Caco-2 (cell line): ENCODE measurements around the gene STX8. TPM values are rescaled to one million over a fixed set of nuclear protein-coding genes. Genes with fewer than 3 reads are reported as not detected.

Experiments
- BruUV-seq: library from RNA; stranded (reverse); fragments of 400-500 nt; replicated peaks from 2 replicates; lab custom pipeline; 2021; lab: Mats Ljungman, UMichigan
- CTCF ChIA-PET: fragments of 300-600 bp; sonication (Branson Sonifier 250); formaldehyde crosslinking; loops from one replicate; lab custom pipeline; 2022; ENCODE audit warnings: antibody characterized with exemption; lab: Charles Lee
- POLR2A ChIA-PET: fragments of 300-600 bp; sonication (Branson Sonifier 250); formaldehyde crosslinking; loops from one replicate; lab custom pipeline; 2022; ENCODE audit warnings: antibody characterized with exemption; lab: Charles Lee
- DNase-seq, 2 experiments: peaks; one replicate each; pipeline versions ENCODE4 v3.0.0 to v3.0.0-alpha.2; 2020 to 2022
- H3K27me3 ChIP-seq: replicated peaks from 2 replicates; pipeline ENCODE4 v1.6.0; 2011; ENCODE audit warnings: low read length; ENCODE audit not compliant: control insufficient read depth, insufficient read depth
- H3K36me3 ChIP-seq: 2 replicates; pipeline ENCODE4 v1.5.1; 2011; ENCODE audit warnings: low read length; ENCODE audit not compliant: control insufficient read depth, insufficient read depth
- H3K4me1 ChIP-seq: fragments of 250-450 bp; sonication (Bioruptor Pico); 2 replicates; pipeline ENCODE4 v1.5.1; 2020; ENCODE audit warnings: mild to moderate bottlenecking
- H3K4me3 ChIP-seq: 2 replicates; pipeline ENCODE4 v1.5.1; 2011; ENCODE audit warnings: low read depth, mild to moderate bottlenecking, control low read depth, low read length
- H3K9me3 ChIP-seq: fragments of 250-450 bp; sonication (Bioruptor Pico); 2 replicates; pipeline ENCODE4 v1.5.1; 2020; ENCODE audit warnings: mild to moderate bottlenecking, moderate library complexity
- H3K27ac Mint-ChIP-seq: one replicate; pipeline ENCODE4 v1.8.0; 2022; ENCODE audit warnings: mixed read lengths; ENCODE audit not compliant: unreplicated experiment
- H3K27me3 Mint-ChIP-seq: one replicate; pipeline ENCODE4 v1.8.0; 2022; ENCODE audit warnings: mixed read lengths; ENCODE audit not compliant: insufficient read depth, unreplicated experiment
- H3K36me3 Mint-ChIP-seq: one replicate; pipeline ENCODE4 v1.8.0; 2022; ENCODE audit warnings: mild to moderate bottlenecking, mixed read lengths; ENCODE audit not compliant: insufficient read depth, unreplicated experiment
- H3K4me1 Mint-ChIP-seq: one replicate; pipeline ENCODE4 v1.8.0; 2022; ENCODE audit warnings: low read depth, mixed read lengths; ENCODE audit not compliant: unreplicated experiment
- H3K4me3 Mint-ChIP-seq: one replicate; pipeline ENCODE4 v1.8.0; 2022; ENCODE audit warnings: mild to moderate bottlenecking, moderate library complexity, mixed read lengths; ENCODE audit not compliant: unreplicated experiment
- H3K9me3 Mint-ChIP-seq: one replicate; pipeline ENCODE4 v1.8.0; 2022; ENCODE audit warnings: mixed read lengths; ENCODE audit not compliant: unreplicated experiment
- CTCF ChIP-seq, 2 experiments: fragments of 200-600 bp in 1 of 2; IDR thresholded peaks; 1 replicate in 1 of 2; 2 replicates in 1 of 2; pipeline versions ENCODE4 v1.5.1 to v1.8.0; 2011 to 2022; ENCODE audit warnings: antibody characterized with exemption in 1 of 2, control low read depth in 1 of 2, inconsistent platforms in 1 of 2, low read depth in 1 of 2, low read length in 1 of 2, mild to moderate bottlenecking in 1 of 2, moderate library complexity in 1 of 2; ENCODE audit not compliant: insufficient read depth in 1 of 2, severe bottlenecking in 1 of 2, unreplicated experiment in 1 of 2
- intact Hi-C: fragments of 100-400 bp; cut with micrococcal nuclease; formaldehyde crosslinking; loops from one replicate; pipeline ENCODE4 v1.10.0; 2022; ENCODE audit not compliant: unreplicated experiment
- total RNA-seq: library from RNA; stranded (reverse); gene quantifications from 2 replicates; pipeline ENCODE4 v1.2.3, GENCODE V29; 2022

The STX8 gene
- total RNA-seq, 1 experiment from 2014 or later: 22.6 TPM

- H3K4me3 Mint-ChIP-seq: no peak overlapping the region
- TF ChIP-seq CTCF (IDR thresholded peaks at IDR 0.05; ENCODE audit: insufficient read depth in 1 of 2, low read depth in 1 of 2, low read length in 1 of 2, severe bottlenecking in 1 of 2, unreplicated experiment in 1 of 2): no peak
- DNase-seq: no peak
- Histone ChIP-seq H3K4me3 (no peak overlapping the region), H3K27me3 (no peaks in the 10 kb centered on the region), H3K9me3 (no peaks in the 10 kb centered on the region), H3K4me1 (no peaks in the 10 kb centered on the region), H3K36me3 (no peaks in the 10 kb centered on the region)
- CTCF ChIA-PET: no interaction called here
- no peaks in the 10 kb centered on the region for H3K9me3 Mint-ChIP-seq
- H3K36me3 Mint-ChIP-seq: no peaks in the 10 kb centered on the region
- intact Hi-C loops: no loop called here
- no peaks in the 10 kb centered on the region for H3K27me3 Mint-ChIP-seq
- POLR2A ChIA-PET: no interaction called here
- no peak overlapping the region for H3K27ac Mint-ChIP-seq
- no peaks in the 10 kb centered on the region for H3K4me1 Mint-ChIP-seq
- no TSS peak for BruUV-seq
Measured at GRCh38 chr17:9472094-9472493, 103.5 kb downstream of the STX8 start.

DNA sequence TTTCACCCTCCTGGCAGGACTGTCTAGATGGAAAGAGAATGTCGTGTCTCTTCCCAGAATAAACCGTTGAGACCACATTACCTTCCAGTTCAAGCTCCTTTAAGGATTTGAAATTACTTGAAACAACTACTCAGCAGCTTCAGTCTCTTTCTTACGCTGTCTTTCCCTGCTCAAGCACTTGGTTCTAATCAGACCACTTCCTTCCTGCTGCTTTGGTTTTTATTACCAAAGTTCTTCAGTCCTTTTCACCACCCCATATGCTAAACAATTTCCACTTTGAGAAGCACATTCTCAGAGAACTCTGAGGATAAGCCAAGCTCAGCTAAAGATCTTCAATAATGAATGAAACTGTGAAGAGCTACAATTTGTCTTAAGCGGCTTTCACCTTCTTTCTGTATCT is 105.4 kb downstream of the STX8 start:
- ChIA-PET CTCF (no interaction called here), POLR2A (no interaction called here)
- Mint-ChIP-seq H3K4me1 (no peaks in the 10 kb centered on the region), H3K27ac (no peak overlapping the region), H3K9me3 (no peaks in the 10 kb centered on the region), H3K36me3 (no peaks in the 10 kb centered on the region), H3K27me3 (no peaks in the 10 kb centered on the region), H3K4me3 (no peak overlapping the region)
- H3K27me3 ChIP-seq: no peaks in the 10 kb centered on the region
- H3K4me1 ChIP-seq: no peaks in the 10 kb centered on the region
- no peak for TF ChIP-seq CTCF (IDR thresholded peaks at IDR 0.05; ENCODE audit: insufficient read depth in 1 of 2, low read depth in 1 of 2, low read length in 1 of 2, severe bottlenecking in 1 of 2, unreplicated experiment in 1 of 2)
- no peaks in the 10 kb centered on the region for H3K36me3 ChIP-seq
- no peak for DNase-seq
- no TSS peak for BruUV-seq
- H3K9me3 ChIP-seq: no peaks in the 10 kb centered on the region
- no peak overlapping the region for H3K4me3 ChIP-seq
- intact Hi-C loops: no loop called here

- Histone ChIP-seq H3K9me3 (no peaks in the 10 kb centered on the region), H3K36me3 (no peaks in the 10 kb centered on the region), H3K4me1 (no peaks in the 10 kb centered on the region), H3K4me3 (no peak overlapping the region), H3K27me3 (no peaks in the 10 kb centered on the region)
- ChIA-PET POLR2A (no interaction called here), CTCF (no interaction called here)
- Mint-ChIP-seq H3K4me1 (no peaks in the 10 kb centered on the region), H3K4me3 (no peak overlapping the region), H3K9me3 (no peaks in the 10 kb centered on the region), H3K27ac (no peak overlapping the region), H3K27me3 (no peaks in the 10 kb centered on the region), H3K36me3 (no peaks in the 10 kb centered on the region)
- DNase-seq: no peak
- no peak for TF ChIP-seq CTCF (IDR thresholded peaks at IDR 0.05; ENCODE audit: insufficient read depth in 1 of 2, low read depth in 1 of 2, low read length in 1 of 2, severe bottlenecking in 1 of 2, unreplicated experiment in 1 of 2)
- no TSS peak for BruUV-seq
- intact Hi-C loops: no loop called here
Measured at GRCh38 chr17:9468937-9469336, 106.7 kb downstream of the STX8 start.
